Embryonic facial prominence (tissue), 1 donor: Measurements from ENCODE around the gene GDAP1L1.
"Not testable (repeated sequence)": the region's sequence is repeated elsewhere in the genome, so short reads cannot be mapped to it uniquely, and the experiment has no call there.

Source experiments
- DNase-seq: peaks from one replicate; pipeline ENCODE4 v3.0.0-alpha.2; 2016; ENCODE audit errors: extremely low spot score

Gene GDAP1L1

DNA sequence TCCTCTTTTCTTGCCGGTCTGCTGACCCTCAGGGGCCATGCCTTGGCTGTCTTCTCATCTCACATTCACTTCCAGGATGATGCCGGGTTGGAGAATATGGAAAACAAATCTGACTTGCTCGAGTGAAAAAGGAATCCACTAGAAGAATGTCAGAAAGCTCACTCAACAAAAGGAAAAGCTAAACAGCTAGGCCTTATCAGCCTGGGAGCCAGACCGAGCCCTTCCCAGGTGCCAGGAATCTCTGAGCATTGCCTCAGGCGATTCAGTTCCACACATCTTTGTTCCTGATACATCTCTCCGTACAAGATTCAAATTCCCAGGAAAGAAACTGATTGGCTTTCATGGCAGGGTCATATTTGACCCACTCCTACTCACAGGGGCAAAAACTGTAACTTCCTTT, 27.3 kb upstream of the GDAP1L1 start:
- DNase-seq: no peak

DNA sequence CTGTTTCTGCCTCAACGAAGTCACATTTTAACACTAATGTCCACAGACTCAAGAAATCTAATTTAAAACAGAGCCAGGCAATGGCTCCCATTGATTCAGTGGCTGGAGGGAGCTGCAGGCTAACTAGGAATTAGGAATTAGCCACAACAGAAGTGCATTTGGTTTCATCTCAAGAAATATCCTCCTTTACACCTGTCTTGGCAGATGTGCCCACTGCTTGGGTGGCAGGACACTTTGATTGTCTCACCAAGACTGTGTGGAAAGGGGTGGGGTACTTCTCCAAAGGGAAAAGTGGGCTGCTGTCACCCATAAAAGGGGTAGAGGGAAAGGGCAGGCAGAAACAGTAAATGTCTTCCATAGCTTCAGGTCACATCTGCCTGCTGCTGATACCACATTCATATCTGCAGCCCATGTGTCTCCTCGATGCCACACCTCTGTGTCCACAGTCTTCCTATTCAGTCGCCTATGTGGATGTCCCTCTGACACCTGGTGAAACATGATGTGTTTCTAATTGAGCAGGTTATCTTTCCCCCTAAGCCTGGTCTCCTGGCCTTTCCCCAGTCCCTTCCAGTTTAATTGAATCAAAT, 25.6 kb upstream of the GDAP1L1 start:
- DNase-seq: no peak

DNA sequence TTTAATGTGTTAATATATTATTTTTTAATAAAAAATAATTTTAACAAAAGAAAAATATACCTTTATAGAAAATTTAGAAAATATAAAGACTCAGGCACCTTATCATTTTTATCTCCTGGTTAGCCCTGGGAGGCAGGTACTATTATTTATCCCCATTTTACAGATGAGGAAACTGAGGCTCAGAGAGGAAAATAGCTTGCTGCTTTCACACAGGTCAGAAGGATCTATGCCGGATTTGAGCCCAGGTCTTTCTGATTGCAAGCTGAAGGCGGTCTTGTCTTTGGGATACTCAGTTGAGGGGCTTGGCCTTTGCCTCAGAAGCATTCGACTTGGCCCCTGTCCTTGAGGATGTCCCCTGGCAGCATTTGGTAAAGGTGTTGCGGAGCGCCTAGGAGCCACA, 25.1 kb upstream of the GDAP1L1 start:
- DNase-seq: no peak

DNA sequence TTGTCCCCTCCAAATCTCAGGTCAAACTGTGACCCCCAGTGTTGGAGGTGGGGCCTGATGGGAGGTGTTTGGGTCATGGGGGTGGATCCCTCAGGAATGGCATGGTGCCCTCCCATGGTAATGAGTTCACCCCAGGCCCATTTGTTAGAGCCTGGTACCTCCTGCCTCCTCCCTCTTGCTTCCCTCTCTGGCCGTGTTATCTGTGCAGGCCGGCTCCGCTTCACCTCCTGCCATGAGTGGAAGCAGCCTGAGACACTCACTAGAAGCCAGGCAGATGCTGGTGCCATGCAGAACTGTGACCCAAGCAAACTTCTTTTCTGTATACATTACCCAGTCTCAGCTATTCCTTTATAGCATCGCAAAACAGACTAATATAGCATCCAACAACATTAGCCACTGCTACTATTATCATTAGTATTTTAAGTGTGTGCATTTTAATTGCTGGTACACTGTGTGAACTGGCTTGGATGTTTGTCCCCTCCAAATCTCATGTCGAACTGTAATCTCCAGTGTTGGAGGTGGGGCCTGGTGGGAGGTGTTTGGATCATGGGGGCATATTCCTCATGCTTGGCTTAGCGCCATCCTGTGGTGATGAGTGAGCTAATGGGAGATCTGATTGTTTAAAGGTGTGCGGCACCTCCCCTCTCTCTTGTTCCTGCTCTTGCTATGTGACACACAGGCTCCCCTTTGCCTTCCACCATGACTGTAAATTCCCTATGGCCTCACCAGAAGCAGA, 24.3 kb upstream of the GDAP1L1 start:
- DNase-seq: no peak

DNA sequence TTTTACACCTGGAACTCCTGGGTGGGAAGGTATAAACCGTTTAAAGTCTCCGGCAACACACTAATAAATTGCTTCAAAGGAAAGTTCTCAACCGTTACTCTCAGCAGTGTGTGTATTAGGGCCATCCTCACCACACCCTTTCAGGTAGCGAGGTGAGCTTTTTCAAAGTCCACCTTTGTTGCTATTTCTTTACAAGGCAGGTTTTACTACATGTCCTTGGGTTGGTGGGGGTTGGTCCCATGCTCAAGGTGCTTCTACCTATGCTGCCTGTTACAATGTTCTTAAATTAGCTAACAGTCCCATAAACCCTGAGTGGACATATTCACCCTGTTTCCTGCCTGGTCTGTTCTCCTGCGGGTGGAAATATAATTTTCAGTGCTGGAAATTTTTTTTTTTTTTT, 23.4 kb upstream of the GDAP1L1 start:
- no peak for DNase-seq

DNA sequence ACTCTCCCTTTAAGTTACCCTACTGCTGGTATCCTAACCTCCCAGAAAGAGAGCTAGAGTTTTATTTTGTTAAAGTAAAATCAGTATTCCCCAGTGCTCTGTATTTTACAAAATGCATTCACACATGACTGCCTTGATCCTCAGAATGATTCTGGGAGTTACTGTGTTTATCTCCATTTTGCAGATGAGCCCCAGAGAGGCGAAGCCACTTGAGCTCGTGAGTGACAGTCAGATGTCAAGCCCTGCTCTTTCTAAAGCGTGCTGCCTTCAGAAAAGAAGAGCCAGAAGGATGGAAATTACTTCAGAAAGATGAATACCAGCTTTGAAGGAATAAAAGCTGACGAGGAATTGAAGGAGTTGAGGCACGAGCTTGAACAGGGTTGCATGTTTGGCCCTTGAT, 22.5 kb upstream of the GDAP1L1 start:
- DNase-seq: no peak

DNA sequence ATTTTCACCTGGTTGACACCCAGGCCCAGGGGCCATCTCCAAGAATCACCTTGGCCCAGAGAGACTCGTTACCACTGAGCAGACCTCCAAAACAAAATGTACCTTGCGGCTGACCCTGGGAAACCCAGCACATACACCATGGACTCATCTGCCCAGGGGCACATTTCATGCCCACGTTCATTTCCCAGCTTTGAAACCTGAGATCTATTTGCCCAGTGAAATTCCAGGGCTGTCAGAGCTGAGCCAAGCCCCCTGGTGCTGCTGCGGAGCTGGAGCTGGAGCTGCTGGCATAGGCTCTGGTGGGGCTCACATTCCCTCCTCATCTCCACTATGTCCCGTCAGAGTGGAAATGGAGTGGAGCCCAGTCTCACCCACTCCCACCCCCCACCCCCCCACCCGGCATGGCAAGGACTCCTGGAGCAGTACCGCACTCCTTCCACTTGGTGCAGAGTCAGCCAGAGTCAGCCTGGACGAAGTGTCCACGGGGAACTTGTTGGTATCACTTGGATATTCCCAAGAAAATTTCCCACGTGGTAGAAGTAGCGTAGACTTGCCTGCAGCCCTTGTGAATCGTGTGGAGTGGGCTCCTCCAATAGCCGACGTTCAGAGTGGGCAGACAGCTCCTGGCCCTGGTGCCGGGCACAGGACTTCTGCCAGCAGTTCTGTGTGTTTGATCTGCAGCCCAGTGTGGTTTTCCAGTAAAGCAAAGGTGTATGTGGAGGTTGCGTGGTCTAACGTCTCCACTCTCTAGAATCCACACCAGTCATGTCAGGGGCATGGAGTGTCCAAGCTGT, 18.4 kb upstream of the GDAP1L1 start:
- no peak for DNase-seq

DNA sequence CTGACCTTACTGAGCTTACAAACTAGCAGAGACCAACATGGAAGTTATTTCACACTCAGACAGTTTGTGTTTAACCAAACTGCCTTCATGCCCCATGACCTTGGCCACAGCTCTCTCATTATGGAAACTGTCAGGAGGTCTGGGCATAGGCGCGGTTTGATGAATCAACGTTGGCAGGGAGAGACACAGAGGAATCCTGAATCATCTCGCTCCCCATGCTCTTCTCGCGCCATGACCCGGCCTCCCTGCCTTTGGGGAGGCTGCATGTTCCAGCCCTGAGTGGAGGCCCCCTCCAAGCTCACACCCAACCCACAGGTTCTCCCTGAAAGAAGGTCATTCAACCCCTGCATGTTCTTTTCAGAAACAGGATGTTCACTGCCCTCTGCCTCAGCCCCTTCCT, 15.9 kb upstream of the GDAP1L1 start:
- no peak for DNase-seq

DNA sequence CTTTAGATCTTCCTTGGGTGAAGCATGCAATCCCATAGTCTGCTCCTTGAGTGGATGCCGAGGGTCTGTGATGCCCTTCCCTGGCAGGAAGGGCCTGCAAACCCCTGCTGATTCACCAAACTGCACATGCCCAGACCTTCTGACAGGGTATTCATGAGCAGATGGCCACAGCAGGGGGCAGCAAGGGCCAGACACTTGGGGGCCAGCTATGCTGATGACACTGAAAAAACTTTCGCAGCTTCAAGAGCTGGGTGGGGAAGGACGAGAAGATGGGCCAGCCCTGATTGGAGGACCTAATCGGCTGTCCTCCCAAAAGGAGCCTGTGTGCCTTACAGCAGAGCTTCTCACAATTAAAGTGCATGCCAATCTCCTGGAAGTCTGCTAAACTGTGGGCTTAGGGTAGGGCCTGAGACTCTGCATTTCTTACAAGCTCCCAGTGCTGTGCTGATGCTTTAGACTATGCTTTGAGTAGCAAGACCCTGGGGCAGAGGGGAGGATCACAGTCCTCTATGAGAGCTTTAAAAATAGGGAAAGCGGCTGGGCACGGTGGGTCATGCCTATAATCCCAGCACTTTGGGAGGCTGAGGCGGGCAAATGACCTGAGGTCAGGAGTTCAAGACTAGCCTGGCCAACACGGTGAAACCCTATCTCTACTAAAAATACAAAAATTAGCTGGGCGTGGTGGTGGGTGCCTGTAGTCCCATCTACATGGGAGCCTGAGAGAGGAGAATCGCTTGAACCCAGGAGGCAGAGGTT, 15.2 kb upstream of the GDAP1L1 start:
- no peak for DNase-seq

DNA sequence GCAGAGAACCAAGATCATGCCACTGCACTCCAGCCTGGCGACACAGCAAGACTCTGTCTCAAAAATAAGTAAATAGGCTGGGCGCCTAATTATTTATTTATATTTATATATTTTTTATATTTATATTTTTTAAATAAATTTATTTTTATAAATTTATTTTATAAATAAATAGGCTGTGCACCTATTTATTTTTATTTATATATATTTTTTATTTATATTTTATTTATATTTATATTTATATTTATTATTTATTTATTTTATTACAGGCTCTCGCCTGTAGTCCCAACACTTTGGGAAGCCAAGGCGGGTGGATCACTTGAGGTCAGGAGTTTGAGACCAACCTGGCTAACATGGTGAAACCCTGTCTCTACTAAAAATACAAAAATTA, 14.6 kb upstream of the GDAP1L1 start:
- DNase-seq: not testable (repeated sequence)

DNA sequence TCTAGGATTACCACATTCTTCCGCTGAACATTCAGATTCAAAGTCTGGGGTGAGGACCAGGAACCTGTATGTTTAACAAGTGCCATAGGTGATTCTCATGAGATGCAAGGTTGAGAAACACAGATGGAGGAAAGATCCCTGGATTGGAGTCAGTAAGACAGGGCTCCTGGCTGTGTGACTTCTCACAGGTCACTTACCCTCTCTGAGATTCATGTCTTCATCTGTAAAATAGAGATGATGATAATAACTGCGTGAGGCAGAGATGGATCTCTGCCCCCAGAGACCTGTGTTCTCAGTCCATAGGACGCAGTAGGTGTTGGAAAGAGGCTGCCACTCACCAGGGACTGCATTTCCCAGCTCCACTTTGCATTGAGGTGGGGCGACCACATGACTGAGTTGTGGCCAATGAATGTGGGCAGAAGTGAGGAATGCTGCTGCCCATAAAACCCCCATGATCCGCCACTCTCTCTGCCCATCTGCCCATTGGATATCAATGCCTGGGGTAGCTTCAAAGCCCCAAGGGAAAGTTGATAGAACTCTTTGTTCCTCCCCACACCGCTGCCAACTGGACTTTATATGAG, 13.6 kb upstream of the GDAP1L1 start:
- no peak for DNase-seq

DNA sequence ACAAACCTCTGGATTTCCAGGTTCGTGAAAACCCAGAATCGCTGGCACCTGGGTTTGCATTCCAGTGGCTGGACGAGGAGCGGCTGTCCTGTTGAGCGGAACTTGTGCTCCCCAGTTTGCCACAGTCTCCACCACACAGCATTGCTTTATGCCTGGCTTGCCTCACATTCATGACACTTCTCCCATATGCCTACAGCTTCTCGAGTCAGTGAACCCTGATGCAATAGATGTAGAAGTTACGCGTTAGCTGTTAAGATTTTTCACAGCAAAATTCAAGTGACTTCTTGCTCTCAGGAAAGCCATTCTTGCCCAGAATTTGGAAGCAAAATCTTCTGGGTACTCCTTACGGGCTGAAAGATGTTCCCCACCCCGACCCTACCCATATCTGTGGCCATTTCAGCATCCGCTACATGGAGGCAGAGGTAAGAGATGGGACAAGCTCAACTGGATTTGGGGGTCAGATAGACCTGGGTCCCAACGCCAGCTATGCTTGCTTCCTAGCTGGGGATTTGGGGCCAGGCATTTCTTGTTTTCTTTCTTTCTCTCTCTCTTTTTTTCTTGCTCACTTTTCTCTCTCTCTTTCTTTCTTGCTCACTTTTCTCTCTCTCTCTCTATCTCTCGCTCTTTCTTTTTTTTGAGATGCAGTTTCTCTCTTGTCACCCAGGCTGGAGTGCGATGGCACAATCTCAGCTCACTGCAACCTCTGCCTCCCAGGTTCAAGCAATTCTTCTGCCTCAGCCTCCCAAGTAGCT, 12.4 kb upstream of the GDAP1L1 start:
- no peak for DNase-seq

DNA sequence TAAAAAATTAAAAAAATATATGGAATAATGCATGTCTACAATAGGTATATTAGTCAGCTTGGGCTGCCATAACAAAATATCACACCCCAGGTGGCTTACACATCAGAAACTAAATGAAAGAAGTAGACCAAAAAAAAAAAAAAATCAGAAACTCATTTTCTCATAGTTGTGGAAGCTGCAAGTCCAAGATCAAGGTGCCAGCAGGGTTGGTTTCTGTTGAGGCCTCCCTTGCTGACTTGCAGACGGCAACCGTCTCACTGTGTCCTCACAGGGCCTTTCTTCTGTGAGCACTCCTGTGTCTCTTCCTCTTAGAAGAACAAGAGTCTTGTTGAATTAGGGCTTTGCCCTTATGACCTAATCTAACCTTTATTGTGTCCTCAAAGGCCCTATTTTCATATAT, 11.4 kb upstream of the GDAP1L1 start:
- DNase-seq: no peak

DNA sequence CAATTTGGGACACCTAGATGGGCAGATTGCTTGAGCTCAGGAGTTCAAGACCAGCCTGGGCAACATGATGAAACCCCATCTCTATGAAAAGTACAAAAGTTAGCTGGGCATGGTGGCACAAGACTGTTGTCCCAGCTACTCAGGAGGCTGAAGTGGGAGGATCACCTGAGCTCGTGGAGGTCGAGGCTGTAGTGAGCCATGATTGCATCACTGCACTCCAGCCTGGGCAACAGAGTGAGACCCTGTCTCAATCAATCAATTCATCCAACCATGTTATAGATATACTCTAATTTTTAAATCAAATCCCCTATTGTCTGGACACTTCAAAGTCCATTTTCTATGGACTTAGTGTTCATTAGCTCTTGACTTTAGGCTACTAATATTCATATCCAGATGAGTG, 10.3 kb upstream of the GDAP1L1 start:
- DNase-seq: not testable (repeated sequence)

DNA sequence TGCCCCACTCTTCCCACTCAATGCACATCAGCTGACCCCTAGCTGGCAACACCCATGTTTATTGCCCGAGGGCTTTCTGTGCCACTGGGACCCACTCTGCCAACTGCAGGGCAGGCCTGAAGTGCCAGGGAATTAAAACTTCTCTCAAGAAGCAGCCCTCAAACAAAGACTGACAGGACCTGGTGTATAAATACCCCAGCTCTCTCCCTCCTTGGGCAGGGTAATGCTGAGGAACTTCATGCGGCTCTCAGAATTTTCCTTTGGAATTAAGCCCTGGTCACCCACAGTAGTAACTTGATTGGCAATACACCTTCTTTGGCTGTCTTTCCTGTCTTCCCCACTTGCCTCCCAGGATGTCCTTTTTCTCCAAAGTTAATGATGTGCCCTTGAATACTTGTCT, 5.3 kb upstream of the GDAP1L1 start:
- DNase-seq: no peak

DNA sequence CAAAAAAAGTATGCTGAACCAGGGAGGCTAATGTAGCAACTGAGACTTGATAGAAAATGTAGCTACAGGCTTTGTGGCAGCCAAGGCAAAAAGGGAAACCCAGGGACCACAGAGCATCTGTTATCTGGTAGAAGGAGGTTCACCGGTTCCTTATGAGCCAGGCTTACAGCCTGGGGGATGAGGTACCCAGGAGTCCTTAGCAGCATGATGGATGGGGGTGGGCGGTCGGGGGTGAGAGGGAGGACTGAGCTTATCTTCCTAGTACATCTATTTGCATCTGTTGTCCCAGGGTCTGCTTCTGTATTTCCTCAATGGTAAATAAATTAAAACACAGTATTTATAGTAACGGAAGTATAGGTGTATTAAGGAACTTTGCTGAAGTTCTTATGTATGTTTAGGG, 1.1 kb upstream of the GDAP1L1 start:
- no peak for DNase-seq

DNA sequence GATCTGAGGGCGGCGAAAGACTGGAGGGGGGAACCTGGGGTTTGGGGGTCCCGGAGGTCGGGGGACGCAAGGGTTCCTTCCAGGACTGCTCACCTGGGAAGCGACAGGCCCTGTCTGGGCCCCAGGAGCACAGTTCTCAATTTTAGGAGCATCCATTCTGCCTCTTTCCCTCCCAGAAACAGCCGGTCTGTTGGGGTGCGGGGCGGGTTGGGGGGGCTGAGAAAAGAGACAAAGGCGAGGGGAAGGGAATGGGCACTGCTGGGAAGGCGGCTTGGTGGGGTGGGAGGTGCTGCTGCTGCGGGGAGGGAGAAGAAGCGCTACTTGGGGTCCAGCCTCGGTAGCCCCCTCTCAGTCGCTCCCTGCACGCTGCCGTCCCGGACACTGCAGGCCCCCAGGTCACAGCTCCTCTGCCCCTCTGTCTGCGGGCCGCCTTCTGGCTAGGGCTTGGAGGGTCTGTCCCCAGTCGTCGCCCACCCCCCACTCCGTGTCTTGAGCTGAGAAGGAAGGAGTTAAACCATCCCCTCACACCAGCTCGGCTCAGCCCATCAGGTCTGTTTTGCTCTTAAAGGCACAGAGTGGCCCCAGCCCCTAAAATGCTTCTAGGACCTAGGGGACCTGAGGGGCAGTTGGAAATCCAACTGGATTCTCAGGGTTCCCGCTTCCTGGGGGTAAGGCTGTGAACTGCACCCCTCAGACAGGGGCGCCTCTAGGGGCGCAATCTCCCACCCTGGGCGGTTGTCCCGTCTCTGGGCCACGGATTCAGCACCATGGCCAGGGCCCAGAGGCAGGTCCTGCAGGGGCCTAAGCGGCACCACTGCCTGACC, 690 bp downstream of the GDAP1L1 start:
- DNase-seq: no peak

DNA sequence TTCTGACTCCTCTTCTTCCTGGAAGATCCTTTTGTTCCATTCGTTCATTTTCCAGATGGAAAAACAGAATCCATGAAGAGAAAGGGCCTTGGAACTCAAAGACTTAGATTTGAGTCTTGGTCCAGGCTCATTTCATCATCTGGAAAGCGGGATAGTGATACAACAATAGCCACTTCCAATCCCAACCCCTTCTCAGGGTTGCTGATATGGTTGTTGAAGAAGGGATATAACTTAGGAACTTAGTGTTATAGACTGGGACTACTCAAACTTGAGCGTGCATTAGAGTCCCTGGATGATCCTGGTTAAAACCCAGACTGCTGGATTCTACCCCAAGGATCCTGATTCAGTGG, 1.3 kb downstream of the GDAP1L1 start:
- no peak for DNase-seq

DNA sequence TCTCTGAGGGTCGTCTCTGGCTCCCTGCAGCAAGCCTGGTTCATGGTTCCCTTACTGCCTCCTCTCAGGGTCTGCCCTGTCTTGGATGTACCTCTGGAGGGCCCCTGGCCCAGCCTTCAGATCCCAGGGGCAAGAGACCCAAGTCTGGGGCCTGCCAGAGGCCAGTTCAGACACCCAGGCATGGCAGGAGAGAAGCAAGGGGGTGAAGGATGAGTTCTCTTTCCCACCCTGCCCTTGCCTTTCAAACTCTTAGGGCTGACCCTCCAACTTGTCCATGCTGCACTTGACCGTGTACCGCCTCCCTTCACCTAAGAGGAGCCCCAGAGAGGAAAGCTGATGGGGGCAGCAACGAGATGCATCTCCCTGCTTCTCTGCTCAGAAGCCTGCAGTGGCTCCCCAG, 4.2 kb downstream of the GDAP1L1 start:
- DNase-seq: no peak

DNA sequence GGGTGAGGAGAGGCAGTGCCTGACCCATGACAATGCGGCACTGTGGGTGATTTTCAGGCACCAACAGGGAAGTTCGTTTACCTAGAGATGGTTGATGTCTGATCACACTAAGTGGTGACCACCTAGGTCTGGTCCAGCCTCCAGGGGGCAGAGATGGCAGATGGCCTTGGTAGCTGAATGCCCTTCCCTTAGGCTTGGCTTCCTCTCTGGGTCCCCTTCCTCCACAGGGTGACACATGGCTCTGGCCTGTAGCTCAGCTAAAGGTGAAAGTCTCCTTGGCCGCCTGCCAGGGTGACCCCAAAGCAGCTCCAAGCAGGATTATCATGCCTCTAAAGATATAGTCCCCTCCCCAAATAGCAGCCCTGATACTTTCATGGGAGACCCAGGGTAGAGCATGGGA, 6.4 kb downstream of the GDAP1L1 start:
- no peak for DNase-seq

DNA sequence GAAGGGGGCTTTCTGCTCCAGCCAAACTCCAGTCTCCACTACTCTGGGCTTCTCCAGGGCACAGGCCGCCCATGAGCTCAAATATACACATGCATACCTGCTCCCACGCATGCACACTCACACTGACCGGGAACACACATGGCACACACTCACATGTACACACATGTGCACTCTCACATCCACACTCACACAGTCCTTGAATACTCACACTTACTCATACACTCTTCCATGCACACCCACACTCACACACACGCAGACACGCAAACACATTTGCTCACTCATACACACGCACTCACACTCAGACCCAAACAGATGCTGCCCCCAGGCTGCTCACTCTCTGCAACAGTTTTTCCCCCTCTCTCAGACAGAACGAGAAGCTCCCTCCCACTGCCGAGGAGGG, 7.0 kb downstream of the GDAP1L1 start:
- no peak for DNase-seq
